ENCODE measurements around the gene NAGLU.
"Not testable (repeated sequence)": the region's sequence is repeated elsewhere in the genome, so short reads cannot be mapped to it uniquely, and the experiment has no call there.

GRCh38 chr17:42540558-42540957, 4.5 kb downstream of the NAGLU start:
- not testable (repeated sequence) for TF ChIP-seq CTCF (conservative IDR thresholded peaks at IDR 0.05 in 1 of 2, IDR thresholded peaks at IDR 0.05 in 1 of 2; ENCODE audit: extremely low read depth in 1 of 2, insufficient read depth in 1 of 2, low read depth in 1 of 2, low read length in 2 of 2); EZH2 (IDR thresholded peaks at IDR 0.05; ENCODE audit: borderline replicate concordance, low read length)

All from mammary epithelial cell (primary cell).